GM12872 (cell line): Measurements from ENCODE around the gene VCP.

ENCODE experiments used
- CTCF ChIP-seq: IDR thresholded peaks from 3 replicates; pipeline ENCODE4 v1.5.1; 2011; ENCODE audit warnings: low read depth, mild to moderate bottlenecking, low read length, moderate library complexity; ENCODE audit not compliant: insufficient read depth

Gene VCP

GRCh38 chr9:35054871-35055644, 17.4 kb downstream of the VCP start:
- no peak for TF ChIP-seq CTCF

- no peak for TF ChIP-seq CTCF
These were observed 18.1 kb downstream of the VCP start for GRCh38 chr9:35054185-35054835.

- TF ChIP-seq CTCF: peak; percentile 75
These were observed 21.1 kb downstream of the VCP start for GRCh38 chr9:35051069-35051967.

- no peak for TF ChIP-seq CTCF
These were observed 23.9 kb downstream of the VCP start for GRCh38 chr9:35048511-35048910.

GRCh38 chr9:35044071-35044470, 28.4 kb downstream of the VCP start:
- no peak for TF ChIP-seq CTCF

GRCh38 chr9:35042891-35043545, 29.4 kb downstream of the VCP start:
- no peak for TF ChIP-seq CTCF
